Ramos (cell line): ENCODE results near the gene LRRFIP1.
"Not testable (repeated sequence)": the region's sequence is repeated elsewhere in the genome, so short reads cannot be mapped to it uniquely, and the experiment has no call there.

Source experiments
- in situ Hi-C: fragments of 300-500 bp; cut with MboI; formaldehyde crosslinking; loops from one replicate; pipeline ENCODE4 v1.14.3; 2022; ENCODE audit warnings: low sequenced_read_pairs; ENCODE audit not compliant: unreplicated experiment

The LRRFIP1 gene

GRCh38 chr2:237657063-237657462 is 29.7 kb downstream of the LRRFIP1 start:
- in situ Hi-C loops: no loop called here

- in situ Hi-C loops: no loop called here
Observed at GRCh38 chr2:237660381-237660900, 33.1 kb downstream of the LRRFIP1 start.

DNA sequence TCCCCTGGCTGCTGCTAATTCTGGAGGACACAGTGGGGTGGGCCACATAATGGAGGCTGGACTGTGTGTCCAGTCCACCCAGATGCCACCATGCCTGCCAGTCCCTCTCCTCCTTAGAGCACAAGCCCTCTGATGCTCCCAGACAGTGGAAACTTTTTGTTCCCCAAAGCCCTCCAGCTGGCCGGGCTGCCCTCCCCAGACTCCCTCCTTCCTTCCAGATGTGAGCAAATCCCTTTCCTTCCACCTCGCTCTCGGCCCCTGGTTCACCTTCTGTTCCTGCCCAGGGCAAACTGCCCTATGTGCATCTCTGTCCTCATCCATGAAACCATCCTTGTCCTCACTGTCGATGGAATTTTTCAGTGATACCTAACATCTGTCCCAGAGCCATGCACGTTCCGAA is 33.9 kb downstream of the LRRFIP1 start:
- in situ Hi-C loops: no loop called here

DNA sequence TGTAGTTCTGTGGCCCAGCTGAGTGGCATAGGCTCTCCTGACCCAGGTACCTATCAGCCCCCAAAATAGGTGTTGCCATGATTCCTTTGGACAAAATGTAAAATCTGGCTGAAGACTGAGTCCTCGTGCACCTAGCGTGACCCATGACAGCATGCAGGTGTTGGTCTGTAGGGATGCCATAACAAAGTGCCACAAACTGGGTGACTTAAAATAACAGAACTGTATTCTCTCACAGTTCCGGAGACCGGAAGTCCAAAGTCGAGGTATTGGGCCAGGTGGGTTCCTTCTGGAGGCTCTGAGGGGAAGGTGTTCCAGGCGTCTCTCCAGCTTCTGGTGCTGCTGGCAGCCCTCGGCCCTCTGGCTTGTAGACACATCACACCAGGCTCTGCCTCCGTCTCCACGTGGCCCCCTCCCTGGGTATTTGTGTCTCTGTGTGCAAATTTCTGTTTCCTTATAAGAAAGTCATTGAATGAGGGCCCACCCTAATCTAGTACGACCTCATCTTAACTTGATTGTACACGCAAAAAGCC is 34.5 kb downstream of the LRRFIP1 start:
- in situ Hi-C loops: no loop called here

DNA sequence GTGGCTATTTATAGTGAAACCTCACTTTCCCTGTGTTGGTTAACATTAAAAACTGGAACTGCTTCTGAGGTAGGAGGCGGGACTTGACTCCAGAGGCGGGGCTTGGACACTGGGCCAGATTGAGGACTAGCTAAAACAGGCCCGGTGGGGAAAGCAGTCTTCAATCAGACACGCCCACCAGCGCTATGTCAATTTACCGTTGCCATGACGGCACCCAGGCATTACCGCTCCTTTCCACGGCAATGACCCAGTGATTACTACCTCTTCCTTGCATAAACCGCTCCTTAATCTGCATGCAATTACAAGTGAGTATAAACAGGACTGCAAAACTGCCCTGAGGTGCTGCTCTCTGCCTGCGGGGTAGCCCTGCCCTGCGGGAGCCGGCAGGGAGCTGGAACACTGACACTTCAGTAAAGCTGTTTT is 35.3 kb downstream of the LRRFIP1 start:
- in situ Hi-C loops: no loop called here

GRCh38 chr2:237663517-237664110 is 36.2 kb downstream of the LRRFIP1 start:
- in situ Hi-C loops: no loop called here

DNA sequence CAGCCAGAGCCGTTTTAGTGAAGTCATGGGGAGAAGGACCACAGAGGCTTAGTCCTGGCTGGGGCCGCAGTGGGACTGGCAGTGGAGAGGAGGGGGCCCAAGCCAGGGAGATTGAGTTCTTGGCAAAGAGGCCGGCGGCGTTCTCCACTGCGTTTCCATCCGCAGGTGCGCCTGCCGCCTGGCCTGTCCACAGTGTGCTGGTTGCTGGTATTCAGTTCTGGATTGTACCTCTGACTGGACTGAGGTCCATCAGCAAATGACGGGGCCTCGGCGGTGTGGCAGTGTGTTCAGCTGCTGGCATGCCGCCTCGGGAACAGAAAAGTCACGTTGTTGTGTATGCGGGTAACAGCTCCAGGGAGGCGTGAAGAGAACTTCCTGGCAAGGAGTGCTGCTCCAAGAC is 36.8 kb downstream of the LRRFIP1 start:
- in situ Hi-C loops: no loop called here

DNA sequence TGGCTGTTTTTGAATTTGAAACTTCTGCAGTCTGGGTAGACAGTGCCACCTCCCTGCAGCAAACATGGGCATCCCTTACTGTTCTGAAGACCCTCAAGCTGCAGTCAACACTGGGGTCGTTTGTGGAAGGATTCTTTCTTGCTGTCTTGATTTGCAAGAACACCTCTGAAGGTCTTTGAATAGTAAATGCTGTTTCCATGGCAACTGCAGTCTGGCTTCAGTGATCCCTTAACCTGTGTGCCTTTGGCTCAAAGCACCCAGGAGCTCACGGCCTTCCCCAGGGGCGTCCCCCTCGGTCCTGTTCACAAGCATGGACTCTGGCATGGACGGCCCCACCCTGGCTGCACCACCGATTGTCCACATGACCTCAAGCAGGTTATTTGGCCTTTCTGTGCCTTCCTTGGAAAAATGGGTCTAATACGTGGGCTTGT is 38.3 kb downstream of the LRRFIP1 start:
- in situ Hi-C loops: no loop called here

- in situ Hi-C loops: no loop called here
Observed at GRCh38 chr2:237666606-237667005, 39.2 kb downstream of the LRRFIP1 start.

GRCh38 chr2:237667050-237667576 is 39.7 kb downstream of the LRRFIP1 start:
- in situ Hi-C loops: not testable (repeated sequence)

DNA sequence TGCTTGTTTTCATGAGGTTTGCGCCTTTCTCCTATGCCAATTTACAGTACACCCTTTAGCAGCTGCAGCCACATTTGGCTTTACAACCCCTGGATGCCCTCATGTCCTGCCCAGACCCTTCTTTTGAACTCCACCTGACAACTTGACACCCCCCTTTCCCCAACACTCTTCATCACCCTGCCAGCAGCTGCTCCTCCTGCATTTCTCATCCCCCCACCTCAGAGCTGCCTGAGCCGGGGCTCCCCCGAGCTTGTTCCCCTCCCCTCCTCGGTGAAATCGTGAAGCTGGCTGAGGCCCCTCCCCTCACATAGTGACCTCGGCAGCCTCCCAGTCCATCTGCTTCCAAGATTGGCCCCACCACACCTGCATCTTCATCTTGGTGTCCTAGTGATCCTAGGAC is 40.5 kb downstream of the LRRFIP1 start:
- in situ Hi-C loops: no loop called here

GRCh38 chr2:237668440-237668839 is 41.1 kb downstream of the LRRFIP1 start:
- in situ Hi-C loops: no loop called here

- in situ Hi-C loops: no loop called here
Observed at GRCh38 chr2:237669283-237669627, 41.9 kb downstream of the LRRFIP1 start.

DNA sequence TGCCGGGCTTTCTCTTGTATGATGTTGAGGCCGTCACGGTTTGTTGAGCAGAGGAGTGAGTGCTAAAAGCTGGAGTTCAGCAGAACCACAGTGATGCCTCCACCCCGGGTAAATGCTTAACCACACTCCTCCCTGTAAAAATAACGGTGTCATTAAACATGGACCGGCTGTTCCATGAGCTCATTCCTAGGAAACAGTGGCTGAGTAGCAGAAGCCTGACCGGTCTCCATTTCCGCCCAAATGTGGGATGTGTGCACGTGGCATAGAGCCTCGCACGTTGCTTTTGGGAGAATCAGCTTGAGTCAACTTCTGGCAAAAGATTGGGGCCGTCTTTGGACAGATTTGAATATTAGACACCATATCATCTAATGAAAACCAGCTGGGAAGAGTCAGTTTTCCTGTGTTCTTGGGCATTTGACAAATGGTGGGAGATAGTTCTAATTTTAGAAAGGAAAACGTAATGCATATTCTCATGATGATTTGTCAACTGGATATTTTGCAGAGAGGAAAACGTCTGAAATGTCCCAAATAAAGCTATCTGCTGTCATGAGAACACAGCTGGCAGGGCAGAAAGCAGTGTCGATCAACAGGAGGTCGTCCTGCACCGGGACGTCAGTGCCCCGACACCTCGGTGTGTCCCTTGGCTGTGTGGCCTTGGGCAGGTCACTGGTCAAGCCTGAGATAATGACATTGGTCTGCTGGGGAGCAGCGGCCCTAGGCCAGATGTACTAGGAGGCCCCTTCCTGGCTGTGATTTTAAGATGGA is 42.4 kb downstream of the LRRFIP1 start:
- in situ Hi-C loops: loop anchor here (5.0 kb wide), 1 partner anchor 72 kb away; no protein-coding TSS in a partner anchor

GRCh38 chr2:237670641-237671040 is 43.3 kb downstream of the LRRFIP1 start:
- in situ Hi-C loops: loop anchor here (5.0 kb wide), 1 partner anchor 72 kb away; no protein-coding TSS in a partner anchor

DNA sequence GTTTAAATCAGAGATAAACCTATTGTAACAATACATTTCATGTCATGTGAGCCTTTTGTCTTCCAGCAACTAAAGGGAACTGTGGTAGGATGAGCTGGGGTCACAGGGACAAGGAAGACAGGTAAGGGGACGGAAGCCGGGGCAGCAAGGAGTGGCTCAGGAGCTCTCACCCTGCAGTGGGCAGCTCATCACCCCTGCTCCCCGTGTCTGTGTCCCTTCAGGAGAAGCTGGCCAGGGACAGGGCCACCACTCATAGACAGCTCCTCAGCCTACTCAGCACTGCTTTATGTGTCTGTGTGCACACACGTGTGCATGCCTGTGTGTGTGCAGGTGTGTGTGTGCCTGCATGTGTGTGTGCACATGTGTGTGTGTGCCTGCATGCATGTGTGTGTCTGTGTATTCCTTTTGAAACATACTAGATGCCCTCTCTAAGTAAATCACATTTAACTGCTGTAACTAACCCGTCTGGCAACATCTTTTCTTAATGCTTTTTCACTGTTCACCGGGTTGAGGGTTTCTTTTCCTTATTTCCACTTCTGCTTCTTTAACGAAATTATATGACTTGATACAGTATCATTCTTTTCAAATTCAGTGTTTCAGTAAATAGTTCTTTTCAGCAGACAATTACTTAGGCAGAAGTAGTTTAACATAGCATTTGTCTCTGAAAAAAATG is 44.2 kb downstream of the LRRFIP1 start:
- in situ Hi-C loops: loop anchor here (5.0 kb wide), 1 partner anchor 71 kb away; no protein-coding TSS in a partner anchor

GRCh38 chr2:237672731-237673129 is 45.3 kb downstream of the LRRFIP1 start:
- in situ Hi-C loops: loop anchor here (5.0 kb wide), 1 partner anchor 70 kb away; no protein-coding TSS in a partner anchor

DNA sequence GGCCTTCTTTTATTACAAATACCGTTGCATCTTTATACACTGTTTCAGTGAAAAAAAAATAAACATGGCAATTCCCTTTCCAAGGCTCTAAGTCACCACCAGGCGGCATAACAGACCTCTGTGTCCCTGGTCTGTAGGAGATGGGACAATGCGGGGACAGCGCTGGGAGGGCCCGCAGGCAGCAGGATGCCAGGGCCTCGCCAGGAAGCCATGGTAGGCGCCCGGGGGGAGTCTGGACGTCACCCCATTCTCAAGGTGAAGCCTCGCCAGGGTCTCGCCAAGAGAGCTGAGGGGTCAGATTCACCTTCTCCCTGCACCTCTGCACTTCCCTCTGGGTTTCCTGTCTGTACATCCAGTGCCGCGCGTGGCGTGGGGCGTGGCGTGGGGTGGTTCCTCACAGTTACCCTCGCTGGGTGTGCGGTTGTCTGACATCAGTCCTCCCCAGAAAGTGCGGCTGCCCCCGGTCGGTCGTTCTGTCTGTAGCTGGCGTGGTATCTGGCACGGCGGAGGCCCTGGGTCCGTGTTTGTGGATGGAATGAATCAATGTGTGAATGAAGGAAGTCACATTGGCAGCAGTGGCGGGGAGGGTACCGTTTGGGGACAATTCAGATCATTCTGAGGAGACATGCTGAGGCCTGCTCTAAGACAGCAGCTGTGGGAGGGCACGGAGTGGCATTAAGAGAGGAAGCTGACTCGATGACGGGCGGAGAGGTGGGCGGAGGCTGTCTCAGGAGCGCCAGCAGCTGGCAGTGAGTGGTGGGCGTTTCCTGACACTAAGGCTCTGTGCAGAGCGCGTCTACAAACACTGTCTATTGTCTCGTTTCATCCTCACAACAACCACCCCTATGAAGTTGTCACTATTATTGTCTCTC is 46.0 kb downstream of the LRRFIP1 start:
- in situ Hi-C loops: loop anchor here (5.0 kb wide), 1 partner anchor 69 kb away; no protein-coding TSS in a partner anchor

GRCh38 chr2:237674731-237675276 is 47.4 kb downstream of the LRRFIP1 start:
- in situ Hi-C loops: loop anchor here (5.0 kb wide), 1 partner anchor 67 kb away; no protein-coding TSS in a partner anchor
